Bronchial epithelial cell (primary cell): Measurements from ENCODE around the gene REL. TPM values are rescaled to one million over a fixed set of nuclear protein-coding genes. Genes with fewer than 3 reads are reported as not detected.

ENCODE experiments used
- DNase-seq: peaks from one replicate; pipeline ENCODE4 v3.0.0-alpha.2; 2010; ENCODE audit warnings: low read depth
- FAIRE-seq: peaks from 2 replicates; lab custom pipeline; 2011; peaks lifted over from hg19 to GRCh38; lab: Jason Lieb, UNC
- H3K27me3 ChIP-seq: 2 replicates; pipeline ENCODE4 v1.5.1; 2011; ENCODE audit warnings: low read length; ENCODE audit not compliant: control insufficient read depth, insufficient read depth
- H3K36me3 ChIP-seq: 2 replicates; pipeline ENCODE4 v1.5.1; 2011; ENCODE audit warnings: low read length; ENCODE audit not compliant: control insufficient read depth, insufficient read depth
- H3K4me3 ChIP-seq: 2 replicates; pipeline ENCODE4 v1.5.1; 2011; ENCODE audit warnings: mild to moderate bottlenecking, low read depth, low read length, control low read depth
- total RNA-seq: library from RNA; depleted of rRNA; stranded (reverse); fragments of >200 nt; gene quantifications from 2 replicates; pipeline ENCODE4 v1.2.1, GENCODE V29; 2014
- TF ChIP-seq, protein P1 (sequence below): IDR thresholded peaks from 2 replicates; pipeline ENCODE4 v1.5.1; 2011; ENCODE audit warnings: mild to moderate bottlenecking, moderate library complexity, low read length, control low read depth, inconsistent platforms; ENCODE audit not compliant: insufficient read depth, severe bottlenecking

REL gene
- total RNA-seq, 1 donor from 2014 or later: 9.0 TPM

DNA sequence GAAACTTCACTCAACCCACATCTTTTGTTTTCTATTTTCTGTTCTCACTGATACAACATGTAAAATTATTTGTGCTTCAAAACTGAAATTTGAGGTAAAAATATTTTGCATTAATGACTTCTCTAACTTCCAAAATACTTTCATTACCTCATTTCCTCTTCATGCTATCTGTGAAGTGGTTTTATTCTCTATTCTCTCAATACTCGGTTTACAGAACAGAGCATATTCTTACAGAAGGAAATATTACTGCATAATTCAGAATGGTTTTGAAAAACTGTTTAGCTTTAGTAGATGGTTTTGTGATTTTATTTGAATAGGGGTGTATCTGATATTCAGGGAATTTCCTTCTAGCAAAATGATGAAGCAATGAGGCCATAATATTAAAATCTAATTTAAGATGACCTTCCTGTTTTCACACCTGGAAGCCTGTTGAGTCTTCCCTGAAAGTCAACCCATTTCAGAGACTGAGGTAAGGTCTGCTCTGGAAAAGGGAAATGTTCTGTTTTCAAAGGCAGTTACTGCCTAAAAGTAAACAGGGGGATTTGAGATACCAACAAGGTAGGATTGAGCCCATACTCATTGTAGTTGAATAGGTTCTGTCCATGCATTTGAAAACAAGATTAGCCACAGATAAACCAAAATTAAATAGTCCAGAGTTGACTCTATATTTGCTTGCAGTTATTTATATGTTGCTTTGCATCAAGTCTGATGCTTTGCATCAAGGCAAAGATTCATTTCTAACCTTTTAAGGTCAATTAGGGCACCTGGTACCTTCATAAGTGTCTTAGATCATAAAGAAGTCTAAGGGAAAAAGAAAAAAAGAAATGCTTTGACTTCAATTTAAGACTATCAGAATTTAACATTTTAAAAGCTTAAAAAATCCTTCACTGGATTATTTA is 85.4 kb downstream of the REL start:
- no peak for DNase-seq
- no peak for FAIRE-seq
- Histone ChIP-seq H3K27me3 (no peaks in the 10 kb centered on the region), H3K36me3 (no peaks in the 10 kb centered on the region), H3K4me3 (no peak overlapping the region)
- TF ChIP-seq, protein P1, sequence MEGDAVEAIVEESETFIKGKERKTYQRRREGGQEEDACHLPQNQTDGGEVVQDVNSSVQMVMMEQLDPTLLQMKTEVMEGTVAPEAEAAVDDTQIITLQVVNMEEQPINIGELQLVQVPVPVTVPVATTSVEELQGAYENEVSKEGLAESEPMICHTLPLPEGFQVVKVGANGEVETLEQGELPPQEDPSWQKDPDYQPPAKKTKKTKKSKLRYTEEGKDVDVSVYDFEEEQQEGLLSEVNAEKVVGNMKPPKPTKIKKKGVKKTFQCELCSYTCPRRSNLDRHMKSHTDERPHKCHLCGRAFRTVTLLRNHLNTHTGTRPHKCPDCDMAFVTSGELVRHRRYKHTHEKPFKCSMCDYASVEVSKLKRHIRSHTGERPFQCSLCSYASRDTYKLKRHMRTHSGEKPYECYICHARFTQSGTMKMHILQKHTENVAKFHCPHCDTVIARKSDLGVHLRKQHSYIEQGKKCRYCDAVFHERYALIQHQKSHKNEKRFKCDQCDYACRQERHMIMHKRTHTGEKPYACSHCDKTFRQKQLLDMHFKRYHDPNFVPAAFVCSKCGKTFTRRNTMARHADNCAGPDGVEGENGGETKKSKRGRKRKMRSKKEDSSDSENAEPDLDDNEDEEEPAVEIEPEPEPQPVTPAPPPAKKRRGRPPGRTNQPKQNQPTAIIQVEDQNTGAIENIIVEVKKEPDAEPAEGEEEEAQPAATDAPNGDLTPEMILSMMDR: no peak

DNA sequence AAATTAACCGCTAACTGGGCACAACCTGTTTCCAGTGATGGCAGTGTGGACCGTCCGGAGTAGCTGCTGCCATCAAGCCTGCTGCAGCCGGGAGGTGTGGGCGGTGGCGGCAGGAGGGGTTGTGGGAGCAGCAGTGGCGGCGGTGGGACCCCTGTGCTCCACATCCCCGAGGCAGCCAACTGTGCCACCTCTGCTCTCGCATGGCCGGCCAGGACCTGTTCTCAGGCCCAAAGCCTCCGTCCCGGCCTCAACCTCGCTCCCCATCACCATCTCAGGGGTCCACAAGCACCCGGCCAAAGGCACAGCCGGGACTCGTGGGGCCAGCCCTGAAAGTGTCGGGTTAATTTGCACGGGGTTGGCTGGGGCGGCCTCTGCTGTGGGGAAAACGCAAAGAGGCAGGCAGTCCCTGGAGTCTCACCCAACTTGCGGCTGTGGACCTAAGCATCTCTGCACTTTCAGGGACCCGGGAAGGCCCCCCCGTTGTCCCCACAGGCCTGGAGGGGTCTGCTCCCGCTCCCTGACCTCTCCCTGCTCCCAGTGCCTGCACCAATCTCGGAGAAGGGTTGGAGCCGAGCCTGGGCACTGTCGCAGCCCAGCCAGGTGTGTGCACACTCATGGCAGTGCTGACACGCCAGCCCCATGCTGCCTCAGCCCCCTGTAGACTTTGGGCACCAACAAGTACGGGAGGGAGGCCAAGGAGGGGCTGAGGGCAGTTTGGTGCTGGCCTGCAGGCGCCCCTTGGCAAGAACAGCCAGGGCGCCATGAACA is 91.7 kb downstream of the REL start:
- no peak for FAIRE-seq
- DNase-seq: no peak
- Histone ChIP-seq H3K36me3 (no peaks in the 10 kb centered on the region), H3K27me3 (no peaks in the 10 kb centered on the region), H3K4me3 (no peak overlapping the region)
- TF ChIP-seq, protein P1: no peak

DNA sequence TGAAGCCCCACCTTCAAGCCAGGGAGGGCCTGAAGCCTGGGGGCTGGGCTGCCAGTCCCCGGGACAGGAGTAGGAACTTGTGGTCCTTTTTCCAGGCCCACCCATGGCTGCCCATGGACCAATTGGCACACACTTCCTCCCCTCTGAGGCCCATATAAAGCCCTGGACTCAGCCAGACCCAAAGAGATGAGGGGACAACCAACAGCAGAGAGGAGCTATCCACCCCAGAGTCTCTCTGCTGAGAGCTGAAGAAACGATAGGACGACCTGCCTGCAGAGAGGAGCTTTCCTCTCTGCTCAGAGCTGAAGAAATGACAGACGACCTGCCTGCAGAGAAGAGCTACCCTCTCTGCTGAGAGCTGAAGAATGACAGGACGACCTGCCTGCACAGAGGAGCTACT is 92.3 kb downstream of the REL start:
- Histone ChIP-seq H3K27me3 (no peaks in the 10 kb centered on the region), H3K36me3 (no peaks in the 10 kb centered on the region), H3K4me3 (no peak overlapping the region)
- FAIRE-seq (no peak), DNase-seq (no peak)
- TF ChIP-seq, protein P1: no peak

DNA sequence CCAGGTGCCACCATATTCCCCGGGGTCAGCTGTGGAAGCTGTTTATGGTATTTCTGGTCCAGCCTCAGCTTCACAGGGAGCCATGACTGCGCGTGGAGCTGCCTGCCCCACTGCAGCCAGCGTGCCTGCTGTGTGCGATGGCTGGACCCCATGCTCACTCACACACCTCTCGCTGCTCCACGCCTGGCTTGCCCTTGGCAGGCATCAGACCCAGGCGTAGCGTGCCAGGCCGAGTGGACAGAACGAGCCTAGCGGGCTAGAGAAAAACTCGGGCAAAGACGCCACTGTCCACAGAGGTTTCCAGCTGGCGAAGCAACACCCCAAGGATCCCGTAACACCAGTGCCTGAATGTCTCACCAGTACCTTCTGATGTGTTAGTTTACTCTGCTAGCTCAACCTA is 93.3 kb downstream of the REL start:
- no peak for FAIRE-seq

More for the DNA sequence above, 93.3 kb downstream of the REL start:
- no peaks in the 10 kb centered on the region for H3K36me3 ChIP-seq
- TF ChIP-seq, protein P1: no peak
- no peaks in the 10 kb centered on the region for H3K27me3 ChIP-seq
- no peak for DNase-seq
- H3K4me3 ChIP-seq: no peak overlapping the region

Other genes starting within 250 kb of the REL start
- gene PAPOLG, start 125.3 kb upstream of the REL start, total RNA-seq: 8.4 and 9.7 TPM in 2 replicates
- gene PEX13, start 136.1 kb downstream of the REL start, total RNA-seq: 58.8 and 59.2 TPM in 2 replicates
- gene PUS10, start 136.7 kb downstream of the REL start, total RNA-seq: 5.9 and 6.1 TPM in 2 replicates
- 8.4 and 16.0 TPM in 2 replicates for gene SANBR, start 184.3 kb downstream of the REL start, total RNA-seq